Measurements from ENCODE around the gene ZNF584. TPM values are rescaled to one million over a fixed set of nuclear protein-coding genes. Genes with fewer than 3 reads are reported as not detected.
A peak's percentile ranks its signal among the peaks of the same experiment; 100 is the strongest.

The ZNF584 gene
- total and polyA plus RNA-seq, 10 of the 15 experiments (the other 5 are each of a cell fraction or from before 2014, with no cell fraction given) = 2.0 to 10.7 (median 6.3) TPM

GRCh38 chr19:58386576-58387337 is 21.7 kb upstream of the ZNF584 start, which contains the start of gene RPS5:
TSS of gene RPS5 (plus strand) at chr19:58387269. CDS start at chr19:58388138, 869 bp downstream.
- ChIA-PET POLR2A (interaction anchor here (1.5 kb wide), 1 partner anchor 102 kb away, joined by 4 read pairs; no protein-coding TSS in a partner anchor), CTCF (interaction anchor here (0.6 kb wide), 1 partner anchor 56 kb away, joined by 3 read pairs; no protein-coding TSS in a partner anchor), RAD21 (ENCODE audit: unreplicated experiment) (interaction anchor here (1.0 kb wide), 2 partner anchors 22 to 25 kb away, joined by 3 read pairs; partner anchors contain the start of gene ZNF584), SMC1A (ENCODE audit: uncharacterized antibody, unreplicated experiment) (interaction anchor here (1.5 kb wide), 1 partner anchor 23 kb away, joined by 3 read pairs; no protein-coding TSS in a partner anchor)
- 1% methylated on average over 58 of the region's 64 CpGs for WGBS (ENCODE audit: insufficient coverage, insufficient replicate concordance, low lambda C conversion rate, missing lambda C conversion rate)
- peaks cover 0 to 14% of the 10 kb centered on the region in 2 experiments for H3K36me3 ChIP-seq (ENCODE audit: control insufficient read depth in 2 of 2, insufficient read depth in 2 of 2, low read length in 1 of 2)
- FAIRE-seq (peak; percentile 93), DNase-seq (ENCODE audit: low read depth, low spot score) (peak; percentile 96), ATAC-seq (peak; percentile 90)
- peak within 1 kb of the TSS; percentile 97 for H3K4me3 ChIP-seq
- intact Hi-C loops (cut with micrococcal nuclease; ENCODE audit: unreplicated experiment) = no loop called here
- peaks cover 44% of the 10 kb centered on the region for H3K79me2 ChIP-seq (ENCODE audit: control insufficient read depth, insufficient read depth, low read length)
- peak within 1 kb of the TSS; percentile 96 for H3K9ac ChIP-seq (ENCODE audit: control insufficient read depth, insufficient read depth, low read length)
- TSS peak; percentile 97 for BruUV-seq (replicated peaks)
- H3K4me1 ChIP-seq (ENCODE audit: control insufficient read depth, insufficient read depth, low read length) = peaks cover 15% of the 10 kb centered on the region
- in situ Hi-C loops (cut with MboI) = no loop called here
- no peaks in the 10 kb centered on the region for H4K20me1 ChIP-seq (ENCODE audit: control insufficient read depth, insufficient read depth)
- H3K4me2 ChIP-seq (ENCODE audit: control insufficient read depth, insufficient read depth) = peak within 1 kb of the TSS; percentile 88
- no peaks in the 10 kb centered on the region for H3K27me3 ChIP-seq (replicated peaks in 1 of 2; ENCODE audit: control insufficient read depth in 2 of 2, insufficient read depth in 2 of 2, low read length in 1 of 2)
- peak within 1 kb of the TSS; percentile 97 for H3K27ac ChIP-seq (ENCODE audit: control insufficient read depth, insufficient read depth)
- H2AFZ ChIP-seq (ENCODE audit: control insufficient read depth, low read depth, low read length) = peak within 1 kb of the TSS; percentile 68
- no peaks in the 10 kb centered on the region for H3K9me3 ChIP-seq (replicated peaks; ENCODE audit: control insufficient read depth, insufficient read depth, low read length)
- TF ChIP-seq TCF7 (IDR thresholded peaks at IDR 0.05; ENCODE audit: borderline replicate concordance) (no peak), SREBF2 (IDR thresholded peaks at IDR 0.05; ENCODE audit: low read length) (peak; percentile 33; the same call in 1 of the 2 replicates), MEF2A (IDR thresholded peaks at IDR 0.05; ENCODE audit: insufficient read depth, low read depth, low read length) (no peak), USF1 (IDR thresholded peaks at IDR 0.05; ENCODE audit: borderline replicate concordance, extremely low read length, insufficient read depth, low read depth, low read length) (peak; percentile 15), ZBED1 (IDR thresholded peaks at IDR 0.05; ENCODE audit: borderline replicate concordance) (0 out of 2 replicates have a peak, but pooled peaks have one; percentile 35), ZNF217 (IDR thresholded peaks at IDR 0.05) (no peak), MTA2 (IDR thresholded peaks at IDR 0.05; ENCODE audit: low read depth) (peak; percentile 93), EP300 (IDR thresholded peaks at IDR 0.05; ENCODE audit: borderline replicate concordance in 1 of 2, control insufficient read depth in 1 of 2, low read depth in 2 of 2, low read length in 2 of 2) (no peak), BRCA1 (IDR thresholded peaks at IDR 0.05; ENCODE audit: low read depth, low read length) (no peak), CBX5 (IDR thresholded peaks at IDR 0.05; ENCODE audit: low read depth) (no peak), RB1 (IDR thresholded peaks at IDR 0.05; ENCODE audit: borderline replicate concordance) (no peak), NFIC (IDR thresholded peaks at IDR 0.05; ENCODE audit: low read depth, low read length) (peak; percentile 14; the same call in 1 of the 2 replicates), MEF2B (IDR thresholded peaks at IDR 0.05; ENCODE audit: partially characterized antibody, poor library complexity, severe bottlenecking) (no peak), PKNOX1 (IDR thresholded peaks at IDR 0.05) (peak; percentile 76), CHD2 (IDR thresholded peaks at IDR 0.05; ENCODE audit: borderline replicate concordance, low read depth, low read length) (peak; percentile 76), RUNX3 (IDR thresholded peaks at IDR 0.05; ENCODE audit: low read length) (peak; percentile 60), FOXK2 (IDR thresholded peaks at IDR 0.05) (no peak), ZNF207 (IDR thresholded peaks at IDR 0.05; ENCODE audit: borderline replicate concordance) (no peak), ZSCAN29 (IDR thresholded peaks at IDR 0.05) (peak; percentile 61; the same call in 1 of the 2 replicates), POU2F2 (IDR thresholded peaks at IDR 0.05; ENCODE audit: borderline replicate concordance, low read depth, low read length) (peak; percentile 93; the same call in 2 of the 3 replicates), MLLT1 (IDR thresholded peaks at IDR 0.05) (peak; percentile 49), CREB1 (IDR thresholded peaks at IDR 0.05; ENCODE audit: low read depth) (peak; percentile 93)
